ENCODE measurements around the gene RRAGD.

The RRAGD gene

DNA sequence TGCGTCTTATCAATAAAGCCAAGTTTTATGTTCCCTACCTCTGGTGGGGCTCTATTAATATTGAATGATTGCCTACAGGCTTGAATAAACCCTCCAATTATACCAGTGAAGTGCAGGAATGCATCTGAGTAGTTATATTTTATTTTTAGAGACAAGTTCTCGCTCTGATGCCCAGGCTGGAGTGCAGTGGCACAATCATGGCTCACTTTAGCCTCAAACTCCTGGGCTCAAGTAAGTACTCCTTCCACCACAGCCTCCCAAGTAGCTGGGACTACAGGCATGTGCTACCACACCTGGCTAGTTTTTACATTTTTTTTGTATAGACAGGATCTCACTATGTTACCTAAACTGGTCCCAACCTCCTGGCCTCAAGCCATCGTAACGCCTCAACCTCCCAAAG is 33.4 kb downstream of the RRAGD start:
- DNase-seq (ENCODE audit: low read depth in 1 of 2, low spot score in 1 of 2): no peak

DNA sequence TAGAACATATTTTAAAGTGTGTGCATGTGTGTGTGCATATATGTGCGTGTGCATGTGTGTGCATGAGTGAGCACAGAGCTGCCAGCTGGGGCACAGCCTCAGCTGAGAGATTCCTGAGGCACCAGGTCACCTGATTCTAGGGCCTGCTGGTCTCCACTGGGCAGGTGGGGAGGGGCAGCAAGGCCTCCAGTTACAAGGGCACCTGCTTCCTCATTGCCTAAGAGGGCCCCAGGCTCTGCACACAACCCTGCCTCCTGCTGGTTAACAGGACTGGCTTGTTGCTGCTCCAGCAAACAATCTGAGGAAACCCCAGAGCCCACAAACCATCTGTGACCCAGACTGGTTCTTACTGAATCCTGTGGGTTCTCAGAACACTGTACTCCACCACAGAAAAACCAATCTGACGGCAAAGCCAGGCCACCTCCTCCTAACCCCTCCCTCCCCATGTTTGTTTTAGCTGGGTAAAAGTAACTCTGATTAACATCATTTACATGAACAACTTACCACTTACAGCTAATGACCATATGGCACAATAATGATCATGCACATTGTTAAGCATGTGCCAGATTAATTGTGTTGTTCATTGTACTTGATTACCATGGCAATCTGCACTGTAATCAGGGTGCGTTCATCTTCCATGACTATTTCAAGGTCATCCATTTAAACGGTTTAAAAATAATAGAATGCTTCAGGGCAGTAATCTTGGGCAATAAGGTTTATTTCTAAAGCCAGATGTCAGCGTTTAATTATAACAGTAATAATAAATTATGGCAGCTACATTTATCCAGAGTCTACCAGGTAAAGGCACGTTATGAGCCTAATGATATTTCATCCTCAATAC is 36.4 kb downstream of the RRAGD start:
- DNase-seq (ENCODE audit: low read depth in 1 of 2, low spot score in 1 of 2): peak; percentile 14 to 27

DNA sequence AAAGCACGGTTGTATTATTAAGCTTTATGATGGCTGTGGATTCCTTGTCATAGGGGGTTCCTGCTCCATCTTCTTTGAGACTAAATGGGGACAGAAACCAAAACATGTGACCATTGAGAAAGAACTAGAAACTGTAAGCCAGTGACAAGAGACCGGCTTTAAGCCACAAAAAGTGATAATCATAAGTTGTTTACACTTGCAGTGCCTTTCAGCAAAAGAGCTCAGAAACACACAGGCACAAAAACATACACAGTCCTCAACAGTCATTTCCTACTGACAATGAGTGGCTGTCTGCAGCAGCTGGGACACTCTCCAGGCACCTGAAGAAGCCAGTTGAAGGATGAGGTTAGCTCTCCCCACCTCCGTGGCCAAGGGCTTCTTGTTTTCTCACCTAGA is 39.6 kb downstream of the RRAGD start:
- DNase-seq (ENCODE audit: low read depth in 1 of 2, low spot score in 1 of 2): no peak

DNA sequence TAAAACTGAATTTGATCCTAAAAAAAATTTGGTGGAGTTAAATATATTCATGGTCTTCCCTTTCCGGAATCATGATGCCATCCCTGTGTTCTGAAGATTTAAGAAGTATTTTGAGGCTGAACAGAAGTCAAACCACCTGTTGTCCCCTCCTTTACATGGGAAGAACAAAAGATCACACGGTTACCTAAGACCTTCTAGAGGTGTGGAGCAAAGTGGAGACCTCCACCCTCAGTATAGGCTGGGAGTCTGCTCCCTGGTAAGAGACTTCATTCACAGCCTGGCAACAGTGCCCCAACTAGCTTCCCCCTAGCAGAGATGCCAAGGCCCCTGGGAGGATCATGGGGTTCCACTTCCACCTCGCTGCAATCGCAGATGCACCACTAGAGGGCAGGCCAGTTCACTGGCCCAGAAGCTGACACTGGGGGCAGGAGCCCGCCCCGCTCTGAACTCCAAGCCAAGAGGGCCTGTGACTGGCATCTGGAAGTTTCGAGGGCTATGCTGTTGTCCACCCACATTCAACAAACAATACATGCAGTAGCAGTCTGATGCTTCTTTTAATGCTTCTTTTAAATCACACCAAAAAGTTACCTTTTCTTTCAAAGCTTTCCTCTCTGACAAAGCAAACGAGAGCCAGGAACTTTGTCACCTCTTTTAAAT is 40.1 kb downstream of the RRAGD start:
- DNase-seq (ENCODE audit: low read depth in 1 of 2, low spot score in 1 of 2): peak; percentile 55 to 66

DNA sequence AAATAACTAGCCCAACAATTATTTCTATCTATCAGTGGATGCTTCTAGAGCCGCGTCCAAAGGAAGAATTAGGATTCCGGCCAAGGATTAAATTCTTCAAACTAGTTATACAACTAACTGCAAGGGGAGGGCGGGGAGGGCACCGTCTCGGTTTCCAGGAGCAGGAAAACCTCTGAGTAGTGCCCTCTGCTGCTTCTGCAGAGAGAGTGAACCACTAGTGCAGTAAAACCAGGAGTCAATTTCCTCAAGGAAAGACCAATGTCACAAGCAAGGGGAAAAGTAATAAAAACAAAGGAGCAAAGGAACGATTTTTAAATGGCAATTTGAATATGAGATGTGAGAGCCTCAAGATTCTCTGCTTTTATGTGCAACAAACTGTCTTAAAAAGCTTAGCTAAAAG is 43.1 kb downstream of the RRAGD start:
- DNase-seq (ENCODE audit: low read depth in 1 of 2, low spot score in 1 of 2): no peak

DNA sequence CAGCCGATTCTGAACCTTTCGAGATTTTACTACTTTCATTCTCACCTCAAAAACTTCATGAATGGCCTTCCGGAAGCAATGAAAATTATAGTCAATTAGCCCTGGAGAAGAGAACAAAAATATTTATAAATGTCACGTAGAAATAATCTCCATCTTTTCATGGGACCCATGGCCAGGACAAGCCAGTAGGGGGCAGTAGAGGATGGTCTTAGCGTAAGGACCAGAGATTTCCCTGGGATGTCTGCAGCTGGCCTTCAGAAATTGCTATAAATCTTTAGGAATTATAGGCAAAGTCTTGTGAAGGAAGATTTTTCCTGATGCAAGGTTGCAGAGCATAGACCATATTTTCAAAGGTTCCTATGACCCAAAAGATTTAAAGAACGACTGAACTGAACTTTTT is 44.0 kb downstream of the RRAGD start:
- DNase-seq (ENCODE audit: low read depth in 1 of 2, low spot score in 1 of 2): peak in 1 of 2 donors; percentile 13

DNA sequence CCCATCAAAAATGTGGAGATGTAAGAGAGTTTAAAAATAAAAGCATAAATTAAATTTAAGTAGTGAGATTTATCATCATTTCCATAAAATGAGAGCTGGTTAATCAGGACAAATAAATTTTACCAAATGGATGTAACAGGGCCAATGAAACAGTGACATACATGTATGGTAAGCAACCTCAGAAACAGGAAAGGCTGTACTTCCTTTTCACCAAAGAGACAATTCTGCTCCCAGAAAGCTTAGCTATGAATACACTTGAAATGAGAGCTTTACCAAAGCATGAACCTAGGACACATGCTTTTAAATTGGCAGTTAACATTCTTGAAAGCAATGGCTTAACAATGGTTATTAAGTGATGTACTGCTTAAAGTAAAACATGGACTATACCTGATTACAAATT is 47.5 kb downstream of the RRAGD start:
- DNase-seq (ENCODE audit: low read depth in 1 of 2, low spot score in 1 of 2): no peak

DNA sequence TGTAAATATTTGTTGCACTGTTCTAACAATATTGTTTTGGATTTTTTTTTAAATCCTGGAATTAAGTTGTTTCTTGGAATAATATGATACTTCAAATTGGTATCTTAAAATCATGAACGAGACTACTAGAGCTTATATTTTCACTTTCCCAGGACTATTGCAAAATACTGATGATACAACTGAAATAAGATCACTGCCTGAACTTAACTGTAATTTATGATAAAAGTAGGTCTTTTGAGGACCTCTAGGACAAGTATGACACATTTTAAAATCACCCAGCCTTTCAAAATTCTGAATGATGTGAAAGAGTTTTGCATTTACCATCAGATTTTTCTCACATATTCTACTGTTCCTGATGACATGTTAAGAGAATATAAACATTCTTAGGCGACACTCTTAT is 50.9 kb downstream of the RRAGD start:
- DNase-seq (ENCODE audit: low read depth in 1 of 2, low spot score in 1 of 2): no peak

DNA sequence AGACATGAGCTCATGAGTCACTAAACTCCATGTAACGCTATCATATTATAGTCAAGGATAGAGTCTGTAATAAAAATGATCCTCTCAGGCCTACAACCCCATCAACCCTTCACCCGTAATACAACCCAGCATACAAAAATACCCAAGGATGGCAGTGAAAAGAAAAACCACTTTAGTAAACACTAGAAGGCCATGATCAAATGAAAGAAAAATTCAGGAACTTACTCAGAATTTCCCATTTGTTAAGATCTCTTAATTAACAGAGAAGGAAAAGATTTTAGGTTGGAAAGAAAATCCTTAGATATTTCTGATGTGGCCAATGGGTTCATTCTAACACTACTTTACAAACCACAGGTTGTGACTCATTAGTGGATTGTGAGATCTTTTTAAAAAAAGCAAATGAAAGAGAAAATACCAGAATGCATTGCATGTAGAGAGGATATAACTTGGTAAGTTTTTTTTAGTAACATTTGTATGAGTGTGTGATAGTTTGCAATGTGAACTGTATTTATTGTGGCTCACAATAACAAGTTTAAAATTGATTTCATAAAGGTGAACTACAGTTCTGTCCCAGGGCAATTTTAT is 51.6 kb downstream of the RRAGD start:
- no peak for DNase-seq (ENCODE audit: low read depth in 1 of 2, low spot score in 1 of 2)

DNA sequence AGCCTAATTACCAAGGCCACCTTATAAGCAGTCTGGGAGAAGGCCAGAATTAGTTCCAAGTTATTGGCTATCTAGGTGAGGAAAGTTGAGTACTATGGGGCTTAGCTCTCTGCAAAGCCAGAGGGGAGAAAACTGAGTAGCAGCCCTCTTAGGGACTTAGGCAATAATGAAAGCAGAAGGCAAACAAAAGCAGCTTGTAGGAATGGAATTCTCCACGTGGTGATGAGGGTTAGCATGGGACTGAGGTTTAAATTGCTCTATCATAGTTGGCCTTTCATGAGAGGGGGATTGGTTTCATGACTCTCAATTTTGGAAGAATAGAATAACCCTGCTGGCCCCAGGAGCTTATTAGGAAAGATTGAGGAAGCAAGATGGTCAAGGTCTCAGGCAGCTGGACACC is 52.5 kb downstream of the RRAGD start:
- DNase-seq (ENCODE audit: low read depth in 1 of 2, low spot score in 1 of 2): no peak

DNA sequence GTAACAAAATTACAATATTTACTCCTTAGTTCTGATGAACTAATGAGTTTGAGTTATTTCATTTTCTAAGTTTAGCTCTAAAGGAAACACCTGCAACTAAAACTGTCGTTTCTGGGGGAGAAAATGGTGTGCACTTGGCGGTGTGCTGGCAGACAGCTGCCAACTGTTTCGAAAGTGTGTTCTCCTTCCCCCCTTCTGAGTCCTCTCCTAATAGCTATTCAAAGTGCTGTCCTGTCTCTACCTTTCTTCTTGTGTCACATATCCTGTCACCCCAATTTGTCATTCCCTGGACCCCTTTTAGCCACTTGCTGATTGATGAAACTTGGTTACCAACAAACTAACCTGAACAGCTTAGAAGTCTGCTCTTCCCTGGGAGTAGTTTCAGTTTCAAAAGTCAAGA is 54.7 kb downstream of the RRAGD start:
- DNase-seq (ENCODE audit: low read depth in 1 of 2, low spot score in 1 of 2): no peak

DNA sequence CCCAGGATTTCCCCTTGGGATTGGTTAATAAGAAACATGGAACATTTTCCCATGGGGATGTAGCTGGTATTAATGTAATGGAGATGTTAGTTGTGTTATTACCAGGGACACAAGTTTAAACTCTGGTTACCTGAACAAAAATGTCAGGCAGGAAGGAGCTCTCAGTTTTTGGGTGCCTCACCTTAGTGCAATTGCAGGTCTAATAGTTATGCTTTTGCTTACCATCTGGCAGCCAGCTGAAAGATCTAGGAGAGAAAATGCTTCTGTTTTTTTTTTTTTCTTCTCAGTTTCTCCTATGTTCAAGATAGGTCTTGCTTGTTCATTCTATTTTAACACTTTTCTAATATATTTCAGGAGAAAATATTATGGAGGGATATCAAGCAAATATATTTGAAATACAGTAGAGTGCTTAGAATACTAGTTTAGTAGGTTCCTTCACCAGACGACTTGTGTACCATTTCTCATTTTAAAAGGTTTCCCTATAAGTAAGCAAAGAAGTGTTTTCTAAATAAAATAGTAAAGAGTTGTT is 55.4 kb downstream of the RRAGD start:
- DNase-seq (ENCODE audit: low read depth in 1 of 2, low spot score in 1 of 2): no peak

DNA sequence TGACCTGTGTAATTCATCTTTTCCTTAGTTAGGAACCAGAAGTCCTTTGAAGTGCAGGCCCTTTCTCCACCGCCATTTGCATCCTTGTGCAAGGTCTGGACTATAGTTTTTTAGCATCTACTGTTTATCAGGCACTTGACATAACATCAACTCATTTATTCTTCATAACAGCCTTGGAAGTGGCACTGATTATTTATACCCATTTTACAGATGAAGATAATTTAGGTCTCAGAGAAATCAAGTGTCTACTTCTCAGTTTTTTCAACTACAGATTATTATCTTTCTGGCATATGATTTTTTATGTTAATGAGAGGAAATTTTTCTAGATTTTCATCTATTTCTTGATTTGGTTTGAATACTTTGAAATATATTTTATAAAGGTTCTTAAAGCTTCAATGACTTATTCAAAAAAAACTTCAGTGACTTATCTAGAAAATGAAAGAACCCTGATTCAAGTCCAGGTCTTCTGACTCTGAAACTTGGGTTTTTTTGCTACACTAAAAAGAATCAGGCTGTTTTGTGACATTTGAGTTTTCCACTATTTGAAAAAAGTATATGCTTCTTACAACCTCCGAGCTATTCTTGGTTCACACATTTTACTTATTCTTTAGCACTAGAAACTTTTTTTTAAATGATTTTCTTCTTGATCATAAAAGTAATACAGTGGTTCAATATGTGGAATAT is 56.4 kb downstream of the RRAGD start:
- DNase-seq (ENCODE audit: low read depth in 1 of 2, low spot score in 1 of 2): no peak

DNA sequence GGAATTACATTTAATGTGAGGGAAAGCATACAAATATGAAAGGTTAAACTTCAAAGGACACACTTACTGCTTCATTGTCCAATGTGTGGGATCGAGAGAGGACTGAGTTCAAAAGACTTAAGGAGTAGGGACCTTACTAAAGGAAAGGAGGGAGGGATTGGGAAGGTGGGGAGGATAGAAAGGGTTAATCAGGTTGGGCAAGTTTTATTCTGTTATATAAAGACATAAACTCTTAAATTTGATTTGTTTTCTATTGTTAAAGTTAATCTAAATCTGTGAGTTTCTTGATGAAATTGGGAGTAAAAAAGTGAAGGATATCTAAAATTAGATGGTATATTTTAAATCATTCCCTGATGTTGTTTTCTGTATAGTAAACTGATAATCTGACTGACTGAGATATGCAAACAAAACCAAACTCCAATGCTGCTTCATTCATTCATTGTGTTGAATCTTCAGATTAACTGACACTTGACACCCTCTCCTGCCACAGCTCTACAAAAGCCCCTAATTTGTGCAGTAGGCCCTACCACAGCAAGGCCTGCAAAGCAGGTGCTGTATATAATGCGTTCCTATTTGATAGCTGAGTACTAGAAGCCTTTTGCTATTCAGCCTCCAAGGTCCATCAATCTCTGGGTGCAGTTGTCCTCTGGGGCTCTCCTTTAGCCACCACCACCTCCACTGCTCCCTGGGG is 58.2 kb downstream of the RRAGD start:
- no peak for DNase-seq (ENCODE audit: low read depth in 1 of 2, low spot score in 1 of 2)

DNA sequence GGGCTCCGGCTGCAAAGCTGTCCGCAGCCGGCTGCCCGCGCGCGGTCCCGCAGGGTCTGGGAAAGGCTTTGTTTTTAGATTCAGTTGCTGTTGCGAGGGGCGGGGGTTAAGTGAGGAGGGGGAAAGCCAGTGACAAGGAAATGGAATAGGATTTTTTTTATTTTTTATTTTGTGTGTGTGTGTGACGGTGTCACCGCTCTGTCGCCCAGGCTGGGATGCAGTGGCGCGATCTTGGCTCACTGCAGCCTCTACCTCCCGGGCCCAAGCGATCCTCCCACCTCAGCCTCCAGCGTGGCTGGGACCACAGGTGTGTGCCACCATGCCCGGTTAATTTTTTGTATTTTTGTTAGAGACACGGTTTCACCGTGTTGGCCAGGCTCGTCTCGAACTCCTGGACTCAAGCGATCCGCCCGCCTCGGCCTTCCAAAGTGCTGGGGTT is 58.9 kb downstream of the RRAGD start:
- no peak for DNase-seq (ENCODE audit: low read depth in 1 of 2, low spot score in 1 of 2)

DNA sequence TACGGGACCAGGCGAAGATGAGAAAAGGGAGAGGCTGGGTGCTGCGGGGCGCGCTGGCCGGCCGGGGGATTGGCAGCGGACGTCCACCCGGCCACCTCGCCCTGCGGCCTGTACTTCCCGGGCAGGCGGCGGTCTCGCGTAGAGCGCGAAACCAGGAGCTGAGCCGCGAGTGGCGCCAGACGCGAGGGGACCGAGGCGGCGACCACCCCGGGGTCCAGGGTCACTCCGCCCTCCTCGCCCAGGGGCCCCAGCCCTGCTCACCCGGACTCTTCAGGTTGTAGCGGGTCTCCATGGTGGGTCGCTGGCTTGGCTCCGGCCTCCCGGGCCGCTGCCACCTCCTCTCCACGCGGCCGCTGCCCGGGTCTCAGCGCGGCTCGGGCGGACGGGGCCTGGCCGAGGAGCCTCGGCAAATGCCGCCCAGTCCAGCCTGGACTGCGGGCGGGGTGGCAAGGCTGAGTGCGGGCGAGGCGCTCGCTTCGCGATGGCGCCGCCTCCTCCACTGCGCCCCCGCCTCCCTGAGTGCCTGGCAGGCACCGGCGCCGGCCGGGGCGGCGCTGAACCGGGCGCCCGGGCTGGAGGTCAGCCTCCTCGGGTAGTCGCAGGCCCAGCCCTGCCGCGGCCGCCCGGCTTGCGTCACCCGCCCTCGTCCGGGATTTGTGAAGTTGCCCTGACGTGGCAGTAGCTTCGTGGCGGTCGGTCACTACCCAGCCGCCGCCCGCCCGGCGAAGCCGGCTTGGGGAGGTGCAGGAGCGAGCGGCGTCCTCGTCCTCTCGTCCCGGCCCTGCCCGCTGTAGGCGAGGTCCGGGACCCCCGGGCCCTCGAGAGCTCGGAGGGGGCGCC is 59.6 kb downstream of the RRAGD start, which contains the start of gene UBE2J1:
UBE2J1 (minus strand) TSS at position 445 of the 840 bp plus-strand sequence; CDS start at position 292, 153 bp downstream.
- DNase-seq (ENCODE audit: low read depth in 1 of 2, low spot score in 1 of 2): peak; percentile 47 to 60

DNA sequence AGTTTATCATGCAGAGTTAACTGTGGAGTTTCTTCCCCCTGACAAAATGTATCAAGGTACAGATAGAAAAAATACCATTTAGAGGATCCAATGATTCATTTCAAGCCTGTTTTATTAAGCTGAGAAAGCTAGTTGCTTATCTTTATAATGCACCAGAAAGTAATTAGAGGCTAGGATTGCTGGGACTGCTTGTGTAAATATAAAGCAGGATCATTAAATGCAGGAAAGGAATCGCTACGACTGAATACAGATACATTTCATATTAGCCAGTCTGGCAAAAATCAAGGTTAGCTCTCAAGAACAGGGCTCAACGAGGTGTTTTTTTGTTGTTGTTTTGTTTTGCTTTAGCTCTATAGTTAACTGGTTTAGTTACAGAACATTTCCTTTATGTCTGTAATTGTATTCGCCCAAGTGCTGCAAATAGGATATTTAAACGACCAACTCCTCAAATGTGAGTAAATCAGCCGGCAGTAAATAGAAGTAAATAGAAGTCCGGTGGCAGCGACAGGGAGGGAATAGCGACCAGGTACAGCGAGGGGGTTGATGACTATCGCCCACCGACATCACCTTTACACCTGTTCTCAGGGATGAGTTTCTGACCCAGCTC is 60.3 kb downstream of the RRAGD start:
- DNase-seq (ENCODE audit: low read depth in 1 of 2, low spot score in 1 of 2): no peak

DNA sequence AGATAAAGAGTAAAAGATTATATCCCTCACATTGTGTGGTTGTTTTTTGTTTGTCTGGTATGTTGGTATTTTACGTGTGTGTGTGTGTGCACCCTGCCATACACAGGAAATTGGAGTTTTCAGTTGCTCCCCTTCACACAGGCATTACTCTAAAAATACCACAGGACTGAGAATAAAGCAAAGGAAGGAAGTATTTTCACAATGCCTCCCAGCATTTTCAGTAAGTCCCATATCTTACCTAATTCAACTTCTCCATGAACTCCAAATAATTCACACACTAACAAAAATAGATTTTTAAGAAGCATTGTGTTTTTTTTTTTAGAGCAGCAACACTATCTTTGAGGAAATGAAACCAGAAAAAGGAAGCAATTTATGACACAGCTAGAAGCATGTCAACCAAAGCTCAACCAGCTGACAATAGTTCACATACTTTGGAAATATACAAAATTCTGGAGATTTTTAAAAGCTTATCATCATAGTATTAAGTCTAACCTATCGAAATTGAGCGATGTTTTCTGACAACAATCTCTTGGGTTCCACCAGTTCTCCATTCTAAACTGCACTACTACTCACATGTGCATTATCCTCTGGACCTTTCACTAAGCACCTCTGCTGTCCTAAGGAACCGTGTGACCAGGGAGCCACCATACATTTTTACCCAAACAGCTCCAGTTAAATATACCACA is 61.6 kb downstream of the RRAGD start:
- no peak for DNase-seq (ENCODE audit: low read depth in 1 of 2, low spot score in 1 of 2)

DNA sequence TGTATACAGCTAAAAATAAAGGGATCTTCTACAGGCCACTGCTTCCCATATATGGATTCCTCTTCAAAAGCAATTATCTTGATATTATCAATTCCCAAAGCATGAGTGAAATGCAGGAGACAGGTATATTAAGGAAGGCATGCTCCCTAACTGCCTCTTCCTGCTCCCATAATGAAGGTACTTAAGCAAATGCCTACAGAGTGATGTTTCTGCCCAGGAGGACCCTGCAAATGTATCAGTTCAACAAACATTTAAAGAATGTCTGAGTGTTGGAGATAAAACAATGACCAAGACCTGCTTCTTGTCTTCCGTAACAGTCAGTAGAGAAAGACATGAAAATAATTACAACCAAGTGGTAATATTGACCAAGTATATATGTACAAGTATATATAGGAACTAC is 63.7 kb downstream of the RRAGD start:
- no peak for DNase-seq (ENCODE audit: low read depth in 1 of 2, low spot score in 1 of 2)
